ENCODE measurements around the gene ARHGEF4.

Gene ARHGEF4

GRCh38 chr2:131010566-131010965 is 173.9 kb downstream of the ARHGEF4 start:
- H3K4me3 Mint-ChIP-seq, result no peak overlapping the region

GRCh38 chr2:131011486-131011885 is 174.8 kb downstream of the ARHGEF4 start:
- peaks cover 9% of the 10 kb centered on the region for H3K27me3 Mint-ChIP-seq
- no peak for DNase-seq
- no peaks in the 10 kb centered on the region for H3K36me3 Mint-ChIP-seq (ENCODE audit: low read depth)
- no peaks in the 10 kb centered on the region for H3K9me3 Mint-ChIP-seq
- no peak overlapping the region for H3K4me3 Mint-ChIP-seq
- H3K4me1 Mint-ChIP-seq (ENCODE audit: low read depth), result peaks cover 32% of the 10 kb centered on the region
- H3K27ac Mint-ChIP-seq, result no peak overlapping the region

More at GRCh38 chr2:131010566-131010965, 173.9 kb downstream of the ARHGEF4 start:
- Mint-ChIP-seq H3K27ac (no peak overlapping the region), H3K4me1 (ENCODE audit: low read depth) (peaks cover 32% of the 10 kb centered on the region), H3K27me3 (peaks cover 9% of the 10 kb centered on the region), H3K36me3 (ENCODE audit: low read depth) (no peaks in the 10 kb centered on the region), H3K9me3 (no peaks in the 10 kb centered on the region)
- DNase-seq, result no peak

- Mint-ChIP-seq H3K4me3 (no peak overlapping the region), H3K27ac (no peak overlapping the region), H3K4me1 (ENCODE audit: low read depth) (peaks cover 29% of the 10 kb centered on the region), H3K36me3 (ENCODE audit: low read depth) (no peaks in the 10 kb centered on the region), H3K27me3 (peaks cover 9% of the 10 kb centered on the region), H3K9me3 (no peaks in the 10 kb centered on the region)
- no peak for DNase-seq
These were observed 177.4 kb downstream of the ARHGEF4 start for GRCh38 chr2:131014141-131014540.

GRCh38 chr2:131015764-131016163 is 179.1 kb downstream of the ARHGEF4 start:
- Mint-ChIP-seq H3K9me3 (no peaks in the 10 kb centered on the region), H3K27ac (peak overlapping the region; percentile 18), H3K4me1 (ENCODE audit: low read depth) (peaks cover 12% of the 10 kb centered on the region), H3K36me3 (ENCODE audit: low read depth) (no peaks in the 10 kb centered on the region), H3K27me3 (peaks cover 9% of the 10 kb centered on the region), H3K4me3 (no peak overlapping the region)
- no peak for DNase-seq

- Mint-ChIP-seq H3K9me3 (no peaks in the 10 kb centered on the region), H3K27me3 (peaks cover 5% of the 10 kb centered on the region), H3K36me3 (ENCODE audit: low read depth) (no peaks in the 10 kb centered on the region), H3K4me1 (ENCODE audit: low read depth) (no peaks in the 10 kb centered on the region), H3K27ac (no peak overlapping the region), H3K4me3 (no peak overlapping the region)
- DNase-seq, result no peak
These were observed 180.4 kb downstream of the ARHGEF4 start for GRCh38 chr2:131016826-131017741.

GRCh38 chr2:131022731-131023130 is 186.0 kb downstream of the ARHGEF4 start:
- no peaks in the 10 kb centered on the region for H3K36me3 Mint-ChIP-seq (ENCODE audit: low read depth)
- no peak overlapping the region for H3K27ac Mint-ChIP-seq
- no peaks in the 10 kb centered on the region for H3K4me1 Mint-ChIP-seq (ENCODE audit: low read depth)
- H3K9me3 Mint-ChIP-seq, result no peaks in the 10 kb centered on the region
- no peak for DNase-seq
- peaks cover 47% of the 10 kb centered on the region for H3K27me3 Mint-ChIP-seq
- H3K4me3 Mint-ChIP-seq, result no peak overlapping the region

- no peak for DNase-seq
- H3K9me3 Mint-ChIP-seq, result no peaks in the 10 kb centered on the region
- H3K27me3 Mint-ChIP-seq, result peaks cover 54% of the 10 kb centered on the region
- H3K27ac Mint-ChIP-seq, result no peak overlapping the region
- H3K36me3 Mint-ChIP-seq (ENCODE audit: low read depth), result no peaks in the 10 kb centered on the region
- H3K4me1 Mint-ChIP-seq (ENCODE audit: low read depth), result no peaks in the 10 kb centered on the region
- no peak overlapping the region for H3K4me3 Mint-ChIP-seq
These were observed 187.0 kb downstream of the ARHGEF4 start for GRCh38 chr2:131023758-131024157.

GRCh38 chr2:131026919-131027318 is 190.2 kb downstream of the ARHGEF4 start:
- Mint-ChIP-seq H3K27me3 (peaks cover 52% of the 10 kb centered on the region), H3K9me3 (no peaks in the 10 kb centered on the region), H3K36me3 (ENCODE audit: low read depth) (no peaks in the 10 kb centered on the region), H3K27ac (no peak overlapping the region), H3K4me1 (ENCODE audit: low read depth) (no peaks in the 10 kb centered on the region), H3K4me3 (no peak overlapping the region)
- DNase-seq, result no peak

GRCh38 chr2:131027566-131028528 is 191.1 kb downstream of the ARHGEF4 start:
- DNase-seq, result no peak
- no peaks in the 10 kb centered on the region for H3K9me3 Mint-ChIP-seq
- H3K27ac Mint-ChIP-seq, result no peak overlapping the region
- no peaks in the 10 kb centered on the region for H3K36me3 Mint-ChIP-seq (ENCODE audit: low read depth)
- no peaks in the 10 kb centered on the region for H3K4me1 Mint-ChIP-seq (ENCODE audit: low read depth)
- H3K27me3 Mint-ChIP-seq, result peaks cover 49% of the 10 kb centered on the region
- no peak overlapping the region for H3K4me3 Mint-ChIP-seq

GRCh38 chr2:131029812-131030211 is 193.1 kb downstream of the ARHGEF4 start:
- DNase-seq, result no peak
- H3K27me3 Mint-ChIP-seq, result peaks cover 51% of the 10 kb centered on the region
- no peak overlapping the region for H3K4me3 Mint-ChIP-seq
- H3K9me3 Mint-ChIP-seq, result no peaks in the 10 kb centered on the region
- no peaks in the 10 kb centered on the region for H3K36me3 Mint-ChIP-seq (ENCODE audit: low read depth)
- H3K27ac Mint-ChIP-seq, result no peak overlapping the region
- H3K4me1 Mint-ChIP-seq (ENCODE audit: low read depth), result peaks cover 5% of the 10 kb centered on the region

- no peak overlapping the region for H3K27ac Mint-ChIP-seq
- H3K9me3 Mint-ChIP-seq, result no peaks in the 10 kb centered on the region
- H3K27me3 Mint-ChIP-seq, result peaks cover 46% of the 10 kb centered on the region
- no peak overlapping the region for H3K4me3 Mint-ChIP-seq
- H3K4me1 Mint-ChIP-seq (ENCODE audit: low read depth), result peaks cover 7% of the 10 kb centered on the region
- H3K36me3 Mint-ChIP-seq (ENCODE audit: low read depth), result no peaks in the 10 kb centered on the region
- DNase-seq, result no peak
These were observed 193.8 kb downstream of the ARHGEF4 start for GRCh38 chr2:131030478-131030971.

- peaks cover 8% of the 10 kb centered on the region for H3K4me1 Mint-ChIP-seq (ENCODE audit: low read depth)
- H3K27ac Mint-ChIP-seq, result no peak overlapping the region
- no peaks in the 10 kb centered on the region for H3K36me3 Mint-ChIP-seq (ENCODE audit: low read depth)
- no peak for DNase-seq
- peaks cover 46% of the 10 kb centered on the region for H3K27me3 Mint-ChIP-seq
- no peaks in the 10 kb centered on the region for H3K9me3 Mint-ChIP-seq
- no peak overlapping the region for H3K4me3 Mint-ChIP-seq
These were observed 194.7 kb downstream of the ARHGEF4 start for GRCh38 chr2:131031431-131031841.

GRCh38 chr2:131031875-131032274 is 195.2 kb downstream of the ARHGEF4 start:
- no peak overlapping the region for H3K4me3 Mint-ChIP-seq
- no peak for DNase-seq
- no peaks in the 10 kb centered on the region for H3K9me3 Mint-ChIP-seq
- peaks cover 8% of the 10 kb centered on the region for H3K4me1 Mint-ChIP-seq (ENCODE audit: low read depth)
- no peak overlapping the region for H3K27ac Mint-ChIP-seq
- no peaks in the 10 kb centered on the region for H3K36me3 Mint-ChIP-seq (ENCODE audit: low read depth)
- peaks cover 48% of the 10 kb centered on the region for H3K27me3 Mint-ChIP-seq

GRCh38 chr2:131032393-131032836 is 195.7 kb downstream of the ARHGEF4 start:
- H3K27me3 Mint-ChIP-seq, result peaks cover 44% of the 10 kb centered on the region
- H3K4me3 Mint-ChIP-seq, result no peak overlapping the region
- no peaks in the 10 kb centered on the region for H3K9me3 Mint-ChIP-seq
- H3K36me3 Mint-ChIP-seq (ENCODE audit: low read depth), result no peaks in the 10 kb centered on the region
- no peak overlapping the region for H3K27ac Mint-ChIP-seq
- peaks cover 8% of the 10 kb centered on the region for H3K4me1 Mint-ChIP-seq (ENCODE audit: low read depth)
- DNase-seq, result no peak
